Spleen (tissue), 11 donors: ENCODE data around the gene ABHD8. TPM values are rescaled to one million over a fixed set of nuclear protein-coding genes. Genes with fewer than 3 reads are reported as not detected.

ENCODE experiments used
- DNase-seq: peaks from one replicate; pipeline ENCODE4 v3.0.0-alpha.2; 2020
- H3K27ac ChIP-seq, 8 donors: fragments of 200-600 bp; sonication (generic) in 7 of 8; 1 replicate in 4 of 8; 2 replicates in 4 of 8; pipeline versions ENCODE4 v1.5.0 to v1.8.0; 2016 to 2021; ENCODE audit warnings: inconsistent platforms in 4 of 8, mild to moderate bottlenecking in 4 of 8, moderate library complexity in 1 of 8
- H3K27me3 ChIP-seq, 7 donors: fragments of 200-600 bp; sonication (generic) in 6 of 7; replicated peaks in 1 of 7; 1 replicate in 4 of 7; 2 replicates in 3 of 7; pipeline versions ENCODE4 v1.5.0 to v1.8.0; 2016 to 2021; ENCODE audit warnings: inconsistent platforms in 3 of 7, mild to moderate bottlenecking in 1 of 7
- H3K36me3 ChIP-seq, 6 donors: fragments of 200-600 bp; sonication (generic) in 5 of 6; 1 replicate in 4 of 6; 2 replicates in 2 of 6; pipeline versions ENCODE4 v1.5.0 to v1.8.0; 2016 to 2021; ENCODE audit warnings: inconsistent platforms in 2 of 6
- H3K4me1 ChIP-seq, 6 donors: fragments of 200-600 bp; sonication (generic) in 5 of 6; 1 replicate in 3 of 6; 2 replicates in 3 of 6; pipeline versions ENCODE4 v1.5.0 to v1.8.0; 2016 to 2021; ENCODE audit warnings: inconsistent platforms in 3 of 6
- H3K4me3 ChIP-seq, 8 donors: fragments of 200-600 bp; sonication (generic) in 7 of 8; 1 replicate in 4 of 8; 2 replicates in 4 of 8; pipeline versions ENCODE4 v1.5.0 to v1.8.0; 2016 to 2021; ENCODE audit warnings: inconsistent platforms in 4 of 8, mild to moderate bottlenecking in 4 of 8, moderate library complexity in 2 of 8
- H3K9me3 ChIP-seq, 8 donors: fragments of 200-600 bp; sonication (generic) in 7 of 8; 1 replicate in 4 of 8; 2 replicates in 4 of 8; pipeline versions ENCODE4 v1.5.0 to v1.8.0; 2016 to 2021; ENCODE audit warnings: inconsistent platforms in 4 of 8
- POLR2A ChIP-seq, 3 donors: fragments of 450-650 bp; IDR thresholded peaks; one replicate each; pipeline ENCODE4 v1.5.1; 2017; ENCODE audit warnings: antibody characterized with exemption in 3 of 3, mild to moderate bottlenecking in 1 of 3
- POLR2AphosphoS5 ChIP-seq, 3 donors: sonication (generic); formaldehyde crosslinking; IDR thresholded peaks; one replicate each; pipeline ENCODE4 v1.5.1; 2017; ENCODE audit warnings: antibody characterized with exemption in 3 of 3
- WGBS, 5 donors: extraction: QIAGEN DNeasy Blood & Tissue Kit in 3 of 5; methylation state at CpG; one replicate each; pipeline versions ENCODE4 v1.1.5 to v1.1.7; 2013 to 2018; 5-methylcytosine and 5-hydroxymethylcytosine counted together
- intact Hi-C: fragments of 100-400 bp; cut with DNase I; formaldehyde crosslinking; loops from one replicate; pipeline ENCODE4 v1.15.0; 2023; ENCODE audit warnings: low total_unique reads
- polyA plus RNA-seq, 3 donors: library from polyadenylated mRNA; stranded (reverse); fragments of 200-250 nt; gene quantifications; one replicate each; pipeline ENCODE4 v1.2.1, GENCODE V29; 2013
- total RNA-seq, 7 donors: library from RNA; depleted of rRNA in 3 of 7; stranded (reverse); fragments of >200 nt in 3 of 7; fragmentation: NEBNext Ultra II Directional in 4 of 7; extraction: Animal tissue kit (Norgen Biotek cat#: 25700) in 4 of 7; gene quantifications; one replicate each; pipeline versions ENCODE4 v1.1.0 to v1.2.1, GENCODE V29; 2016 to 2021
- TF ChIP-seq, protein P1 (sequence below), 11 experiments: fragments of 200-600 bp in 7 of 11; fragments of 450-650 bp in 4 of 11; sonication (generic) in 4 of 11; IDR thresholded peaks in 8 of 11; conservative IDR thresholded peaks in 3 of 11; 1 replicate in 7 of 11; 2 replicates in 4 of 11; pipeline versions ENCODE4 v1.4.0 to v1.8.0; 2016 to 2021; ENCODE audit warnings: antibody characterized with exemption in 11 of 11, inconsistent platforms in 4 of 11, mild to moderate bottlenecking in 1 of 11
- donor health status: healthy with polysubstance abuse.
- donor health status: DM: no; HTN: no; CAD: no; lungs with moderate emphysema.
- donor health status: DM: no; HTN: no; CAD: no.
- donor health status: Bipolar disorder and iron deficiency.
- donor health status: healthy.
- donor health status: DM: no; HTN: no; CAD: no.
- donor health status: DM: yes; HTN: yes; CAD: no.

Gene ABHD8
- total and polyA plus RNA-seq, 10 donors: 6.5 to 18.7 (median 12.2) TPM

DNA sequence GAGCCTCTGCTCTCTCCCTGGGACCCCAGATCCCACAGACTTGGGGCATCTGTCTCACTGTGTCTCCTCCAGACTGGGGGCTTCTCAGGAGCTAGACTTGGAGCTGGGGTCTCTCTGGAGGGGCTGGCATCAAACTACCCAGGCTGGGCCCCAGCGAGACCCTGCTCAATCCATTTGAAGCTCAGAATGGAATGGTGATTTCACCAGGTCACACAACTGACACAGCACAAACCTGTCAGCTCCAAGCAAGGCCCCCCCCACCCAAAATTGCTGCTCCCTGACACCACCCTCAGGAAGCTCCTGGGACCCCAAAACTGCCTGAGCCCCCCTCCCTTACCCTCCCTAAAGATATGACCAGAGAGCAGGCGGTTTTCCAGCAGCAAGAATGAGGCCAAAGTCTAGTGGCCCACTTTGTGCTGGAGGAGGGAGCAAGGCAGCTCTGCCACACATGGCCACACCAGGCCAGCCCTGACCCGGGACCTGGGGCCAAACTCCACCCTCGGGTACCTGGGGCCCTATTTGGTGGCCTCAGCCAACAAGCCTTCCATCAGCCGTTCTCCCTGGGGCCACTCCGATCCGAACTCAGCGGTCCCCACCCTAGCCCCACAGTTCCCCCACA is 59.9 kb downstream of the ABHD8 start:
- no peak for DNase-seq
- H3K4me3 ChIP-seq: peak overlapping the region in 7 of 8 donors; percentile 51 to 93 (median 68)
- H3K36me3 ChIP-seq: peaks cover 0 to 15% (median 0%) of the 10 kb centered on the region in 6 donors
- TF ChIP-seq POLR2AphosphoS5 (IDR thresholded peaks at IDR 0.05) (no peak), POLR2A (IDR thresholded peaks at IDR 0.05) (no peak)
- TF ChIP-seq, protein P1, sequence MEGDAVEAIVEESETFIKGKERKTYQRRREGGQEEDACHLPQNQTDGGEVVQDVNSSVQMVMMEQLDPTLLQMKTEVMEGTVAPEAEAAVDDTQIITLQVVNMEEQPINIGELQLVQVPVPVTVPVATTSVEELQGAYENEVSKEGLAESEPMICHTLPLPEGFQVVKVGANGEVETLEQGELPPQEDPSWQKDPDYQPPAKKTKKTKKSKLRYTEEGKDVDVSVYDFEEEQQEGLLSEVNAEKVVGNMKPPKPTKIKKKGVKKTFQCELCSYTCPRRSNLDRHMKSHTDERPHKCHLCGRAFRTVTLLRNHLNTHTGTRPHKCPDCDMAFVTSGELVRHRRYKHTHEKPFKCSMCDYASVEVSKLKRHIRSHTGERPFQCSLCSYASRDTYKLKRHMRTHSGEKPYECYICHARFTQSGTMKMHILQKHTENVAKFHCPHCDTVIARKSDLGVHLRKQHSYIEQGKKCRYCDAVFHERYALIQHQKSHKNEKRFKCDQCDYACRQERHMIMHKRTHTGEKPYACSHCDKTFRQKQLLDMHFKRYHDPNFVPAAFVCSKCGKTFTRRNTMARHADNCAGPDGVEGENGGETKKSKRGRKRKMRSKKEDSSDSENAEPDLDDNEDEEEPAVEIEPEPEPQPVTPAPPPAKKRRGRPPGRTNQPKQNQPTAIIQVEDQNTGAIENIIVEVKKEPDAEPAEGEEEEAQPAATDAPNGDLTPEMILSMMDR (IDR thresholded peaks at IDR 0.05 in 8 of 11, conservative IDR thresholded peaks at IDR 0.05 in 3 of 11): no peak
- peaks cover 0 to 18% (median 0%) of the 10 kb centered on the region in 7 donors for H3K27me3 ChIP-seq
- intact Hi-C loops: no loop called here
- H3K4me1 ChIP-seq: peaks cover 10 to 54% (median 36%) of the 10 kb centered on the region in 6 donors
- WGBS, 5 donors: 66 to 100% (median 69%) methylated on average over 4 to 8 of the region's 8 CpGs
- peak overlapping the region in 6 of 8 donors; percentile 62 to 84 (median 70) for H3K27ac ChIP-seq
- no peaks in the 10 kb centered on the region for H3K9me3 ChIP-seq

DNA sequence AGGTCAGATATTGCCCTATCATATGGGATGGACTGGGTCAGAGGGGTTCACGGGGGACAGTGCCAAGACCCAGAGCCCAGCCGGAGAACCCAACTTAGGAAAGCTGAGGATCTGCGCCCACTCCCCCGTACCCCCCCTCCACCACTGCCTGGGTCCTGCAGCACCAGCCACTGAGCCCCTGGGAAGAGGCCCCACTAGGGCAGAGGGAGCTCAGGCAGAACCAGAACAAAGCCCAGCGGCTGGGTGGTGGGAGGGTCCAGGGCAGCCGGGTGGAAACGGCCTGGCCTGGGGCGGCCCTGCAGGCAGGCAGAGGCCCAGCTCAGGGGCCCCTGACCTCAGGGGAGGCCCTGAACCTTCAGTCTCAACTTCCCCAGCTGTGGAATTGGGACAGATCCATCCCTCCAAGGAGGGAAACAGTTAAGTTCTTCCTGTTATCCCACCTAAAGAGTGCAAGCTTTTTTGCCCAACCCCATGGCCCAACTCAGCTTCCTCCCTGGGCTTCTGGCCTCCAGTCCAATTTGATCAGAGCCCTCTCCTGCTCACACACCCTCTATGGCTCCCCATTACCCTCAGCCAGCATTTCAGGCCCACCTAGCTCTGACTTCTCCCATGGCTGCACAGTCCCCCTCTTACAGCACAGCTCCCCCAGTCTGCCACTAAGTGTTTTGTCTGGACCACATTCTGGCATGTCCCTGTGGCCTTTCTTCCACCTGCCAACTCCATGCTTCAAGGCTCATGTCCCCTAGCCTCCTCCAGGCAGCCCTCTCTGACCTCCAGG is 60.6 kb downstream of the ABHD8 start:
- WGBS, 5 donors: 50 to 72% (median 70%) methylated on average over 5 to 8 of the region's 8 CpGs
- TF ChIP-seq POLR2AphosphoS5 (IDR thresholded peaks at IDR 0.05): no peak
- TF ChIP-seq, protein P1 (IDR thresholded peaks at IDR 0.05 in 8 of 11, conservative IDR thresholded peaks at IDR 0.05 in 3 of 11): no peak
- TF ChIP-seq POLR2A (IDR thresholded peaks at IDR 0.05): no peak
- H3K9me3 ChIP-seq: no peaks in the 10 kb centered on the region
- peaks cover 0 to 22% (median 0%) of the 10 kb centered on the region in 6 donors for H3K36me3 ChIP-seq
- intact Hi-C loops: no loop called here
- H3K4me1 ChIP-seq: peaks cover 10 to 50% (median 36%) of the 10 kb centered on the region in 6 donors
- peak overlapping the region in 5 of 8 donors; percentile 20 to 84 (median 73) for H3K27ac ChIP-seq
- no peak for DNase-seq
- peak overlapping the region in 1 of 8 donors; percentile 93 for H3K4me3 ChIP-seq
- H3K27me3 ChIP-seq: peaks cover 0 to 18% (median 0%) of the 10 kb centered on the region in 7 donors

Other genes starting within 250 kb of the ABHD8 start
- gene HAUS8, start 228.0 kb downstream of the ABHD8 start, total RNA-seq: 10 to 100 TPM in 5 of 7 donors, 1 to 10 TPM in 2; 7.7 to 15.3 (median 13.2) TPM
- gene HAUS8, start 228.0 kb downstream of the ABHD8 start, polyA plus RNA-seq: 10 to 100 TPM; 20.5 to 24.5 (median 22.6) TPM
- 100 to 1,000 TPM; 232 to 329 (median 281) TPM for gene MYO9B, start 227.6 kb downstream of the ABHD8 start, total RNA-seq
- 100 to 1,000 TPM in 2 of 3 donors, 10 to 100 TPM in 1; 70.5 to 192 (median 190) TPM for gene MYO9B, start 227.6 kb downstream of the ABHD8 start, polyA plus RNA-seq
- gene USE1, start 88.1 kb downstream of the ABHD8 start, total RNA-seq: 10 to 100 TPM; 17.2 to 30.4 (median 25.9) TPM
- gene USE1, start 88.1 kb downstream of the ABHD8 start, polyA plus RNA-seq: 10 to 100 TPM; 65.1 to 74.4 (median 65.4) TPM
- 10 to 100 TPM in 6 of 7 donors, 1 to 10 TPM in 1; 7.7 to 28.6 (median 25.4) TPM for gene OCEL1, start 77.2 kb downstream of the ABHD8 start, total RNA-seq
- gene OCEL1, start 77.2 kb downstream of the ABHD8 start, polyA plus RNA-seq: 10 to 100 TPM; 20.4 to 31.8 (median 24.3) TPM
- 10 to 100 TPM; 11.6 to 15.0 (median 14.5) TPM for gene NR2F6, start 57.5 kb downstream of the ABHD8 start, total RNA-seq
- gene NR2F6, start 57.5 kb downstream of the ABHD8 start, polyA plus RNA-seq: 10 to 100 TPM in 1 of 3 donors, 1 to 10 TPM in 2; 6.6 to 11.9 (median 7.8) TPM
- gene USHBP1, start 38.7 kb downstream of the ABHD8 start, total RNA-seq: 10 to 100 TPM in 2 of 7 donors, 1 to 10 TPM in 5; 4.4 to 16.6 (median 7.6) TPM
- gene USHBP1, start 38.7 kb downstream of the ABHD8 start, polyA plus RNA-seq: 10 to 100 TPM in 2 of 3 donors, 1 to 10 TPM in 1; 3.1 to 16.6 (median 12.4) TPM
- gene BABAM1, start 36.0 kb downstream of the ABHD8 start, total RNA-seq: 10 to 100 TPM; 61.7 to 84.3 (median 71.3) TPM
- 100 to 1,000 TPM in 2 of 3 donors, 10 to 100 TPM in 1; 74.8 to 133 (median 114) TPM for gene BABAM1, start 36.0 kb downstream of the ABHD8 start, polyA plus RNA-seq
- gene ANKLE1, start 21.5 kb downstream of the ABHD8 start, total RNA-seq: 1 to 10 TPM; 1.9 to 5.0 (median 3.1) TPM
- gene ANKLE1, start 21.5 kb downstream of the ABHD8 start, polyA plus RNA-seq: 1 to 10 TPM; 2.2 to 4.3 (median 2.4) TPM
- 10 to 100 TPM; 37.5 to 93.2 (median 57.8) TPM for gene MRPL34, start 2.4 kb upstream of the ABHD8 start, total RNA-seq
- 100 to 1,000 TPM in 2 of 3 donors, 10 to 100 TPM in 1; 95.4 to 153 (median 152) TPM for gene MRPL34, start 2.4 kb upstream of the ABHD8 start, polyA plus RNA-seq
- gene DDA1, start 6.1 kb upstream of the ABHD8 start, total RNA-seq: 10 to 100 TPM; 10.5 to 25.6 (median 22.4) TPM
- 10 to 100 TPM; 28.7 to 42.2 (median 37.7) TPM for gene DDA1, start 6.1 kb upstream of the ABHD8 start, polyA plus RNA-seq
- 10 to 100 TPM in 2 of 7 donors, 1 to 10 TPM in 5; 6.5 to 12.0 (median 9.4) TPM for gene ANO8, start 31.4 kb upstream of the ABHD8 start, total RNA-seq
- gene ANO8, start 31.4 kb upstream of the ABHD8 start, polyA plus RNA-seq: 1 to 10 TPM; 1.1 to 4.4 (median 1.5) TPM
- gene GTPBP3, start 34.1 kb upstream of the ABHD8 start, total RNA-seq: 10 to 100 TPM; 19.4 to 44.1 (median 28.2) TPM
- 10 to 100 TPM; 13.0 to 24.5 (median 17.5) TPM for gene GTPBP3, start 34.1 kb upstream of the ABHD8 start, polyA plus RNA-seq
- gene PLVAP, start 73.9 kb upstream of the ABHD8 start, total RNA-seq: 100 to 1,000 TPM; 233 to 555 (median 350) TPM
- 10 to 100 TPM; 26.6 to 57.9 (median 46.6) TPM for gene PLVAP, start 73.9 kb upstream of the ABHD8 start, polyA plus RNA-seq
- gene CCDC194, start 90.8 kb upstream of the ABHD8 start, total RNA-seq: 1 to 10 TPM in 6 of 7 donors, not detected in 1; 1.0 to 2.2 (median 1.7) TPM
- under 1 TPM; 0.13 to 0.18 (median 0.15) TPM for gene CCDC194, start 90.8 kb upstream of the ABHD8 start, polyA plus RNA-seq
- gene BST2, start 102.2 kb upstream of the ABHD8 start, total RNA-seq: 100 to 1,000 TPM; 159 to 257 (median 172) TPM
- gene BST2, start 102.2 kb upstream of the ABHD8 start, polyA plus RNA-seq: 100 to 1,000 TPM in 2 of 3 donors, 10 to 100 TPM in 1; 91.4 to 240 (median 163) TPM
- 10 to 100 TPM; 31.7 to 45.2 (median 37.8) TPM for gene MVB12A, start 116.6 kb upstream of the ABHD8 start, total RNA-seq
- gene MVB12A, start 116.6 kb upstream of the ABHD8 start, polyA plus RNA-seq: 10 to 100 TPM; 42.0 to 62.0 (median 42.1) TPM
- gene TMEM221, start 145.2 kb upstream of the ABHD8 start, total RNA-seq: not detected
- gene TMEM221, start 145.2 kb upstream of the ABHD8 start, polyA plus RNA-seq: under 1 TPM in 2 of 3 donors, not detected in 1; 0.03 to 0.20 TPM
- gene NXNL1, start 157.5 kb upstream of the ABHD8 start, total RNA-seq: not detected
- not detected for gene NXNL1, start 157.5 kb upstream of the ABHD8 start, polyA plus RNA-seq
- gene SLC27A1, start 167.1 kb upstream of the ABHD8 start, total RNA-seq: 10 to 100 TPM; 11.3 to 23.3 (median 18.6) TPM
- 10 to 100 TPM in 1 of 3 donors, 1 to 10 TPM in 2; 4.8 to 14.7 (median 9.3) TPM for gene SLC27A1, start 167.1 kb upstream of the ABHD8 start, polyA plus RNA-seq
- gene PGLS, start 208.2 kb upstream of the ABHD8 start, total RNA-seq: 100 to 1,000 TPM in 2 of 7 donors, 10 to 100 TPM in 5; 70.6 to 111 (median 83.7) TPM
- gene PGLS, start 208.2 kb upstream of the ABHD8 start, polyA plus RNA-seq: 100 to 1,000 TPM in 2 of 3 donors, 10 to 100 TPM in 1; 94.8 to 118 (median 109) TPM